Measurements from ENCODE around the gene PERCC1.

PERCC1 gene

GRCh38 chr16:1412847-1413246, 18.0 kb upstream of the PERCC1 start:
- DNase-seq (ENCODE audit: low spot score), result no peak

GRCh38 chr16:1413684-1414531, 17.0 kb upstream of the PERCC1 start:
- peak; percentile 16 for DNase-seq (ENCODE audit: low spot score)

- DNase-seq (ENCODE audit: low spot score), result peak; percentile 31
These were observed 16.2 kb upstream of the PERCC1 start, which contains the start of gene UNKL for GRCh38 chr16:1414532-1415260. Gene UNKL, minus strand, starts transcription at chr16:1414704. Its CDS starts 13 bp downstream, at chr16:1414691.

DNA sequence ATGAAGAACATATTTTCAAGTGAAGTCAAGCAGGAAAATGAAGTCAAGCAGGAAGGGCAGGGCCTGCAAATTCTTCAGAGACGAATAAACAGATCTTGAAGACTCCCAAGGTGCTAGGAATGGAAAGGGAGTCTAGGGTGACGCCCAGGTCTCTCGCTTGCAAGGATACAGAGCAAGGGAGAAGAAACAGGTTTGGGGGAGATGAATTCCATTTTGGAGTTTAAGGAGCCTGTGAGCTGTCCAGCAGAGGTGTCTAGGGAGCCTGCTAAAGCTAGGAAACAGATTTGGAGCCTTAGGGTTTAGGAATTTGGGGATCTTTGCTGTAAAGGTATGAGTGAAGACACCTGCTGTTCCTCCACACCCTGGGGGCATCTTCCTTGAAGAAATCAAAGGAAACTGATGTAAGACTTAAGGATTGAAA, 14.3 kb upstream of the PERCC1 start:
- no peak for DNase-seq (ENCODE audit: low spot score)

DNA sequence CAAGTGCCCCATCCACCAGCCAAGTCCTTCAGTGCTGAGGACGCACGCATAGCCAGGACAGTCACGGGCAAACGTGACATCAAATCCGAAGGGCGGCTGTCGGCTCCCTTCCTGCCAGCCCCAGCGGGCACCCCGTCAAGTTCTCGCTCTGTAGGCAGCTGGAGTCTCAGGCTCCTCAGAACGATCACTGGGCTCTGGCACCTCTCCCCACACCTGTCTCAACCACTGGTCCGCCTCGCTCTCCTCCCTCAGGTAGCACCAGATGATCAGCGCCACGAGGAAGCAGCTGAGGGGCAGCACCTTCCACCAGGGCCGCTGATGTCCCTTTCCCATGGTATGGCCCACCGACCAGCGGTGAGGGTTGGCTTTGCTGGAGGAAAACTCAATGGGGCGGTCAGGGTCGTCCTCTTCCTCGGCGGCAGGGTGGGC, 10.8 kb upstream of the PERCC1 start:
- no peak for DNase-seq (ENCODE audit: low spot score)

GRCh38 chr16:1422076-1422475, 8.8 kb upstream of the PERCC1 start:
- DNase-seq (ENCODE audit: low spot score), result no peak

DNA sequence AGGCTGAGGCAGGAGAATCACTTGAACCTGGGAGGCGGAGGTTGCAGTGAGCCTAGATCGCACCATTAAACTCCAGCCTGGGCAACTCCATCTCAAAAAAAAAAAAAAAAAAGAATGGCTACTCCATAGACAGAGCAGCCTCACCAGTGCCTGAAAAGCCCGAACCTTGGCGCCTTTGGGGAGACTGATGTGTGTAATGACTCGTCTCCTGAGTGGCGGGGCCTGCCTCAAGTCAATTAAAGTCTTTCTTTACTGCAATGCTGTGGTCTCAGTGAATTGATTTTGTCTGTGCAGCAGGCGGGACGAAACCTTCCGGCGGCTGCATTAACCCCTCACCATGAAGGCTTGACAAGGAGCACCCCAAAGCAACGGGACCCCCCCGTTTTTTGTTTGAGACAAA, 6.8 kb upstream of the PERCC1 start:
- no peak for DNase-seq (ENCODE audit: low spot score)

GRCh38 chr16:1425616-1426370, 5.1 kb upstream of the PERCC1 start:
- DNase-seq (ENCODE audit: low spot score), result no peak

DNA sequence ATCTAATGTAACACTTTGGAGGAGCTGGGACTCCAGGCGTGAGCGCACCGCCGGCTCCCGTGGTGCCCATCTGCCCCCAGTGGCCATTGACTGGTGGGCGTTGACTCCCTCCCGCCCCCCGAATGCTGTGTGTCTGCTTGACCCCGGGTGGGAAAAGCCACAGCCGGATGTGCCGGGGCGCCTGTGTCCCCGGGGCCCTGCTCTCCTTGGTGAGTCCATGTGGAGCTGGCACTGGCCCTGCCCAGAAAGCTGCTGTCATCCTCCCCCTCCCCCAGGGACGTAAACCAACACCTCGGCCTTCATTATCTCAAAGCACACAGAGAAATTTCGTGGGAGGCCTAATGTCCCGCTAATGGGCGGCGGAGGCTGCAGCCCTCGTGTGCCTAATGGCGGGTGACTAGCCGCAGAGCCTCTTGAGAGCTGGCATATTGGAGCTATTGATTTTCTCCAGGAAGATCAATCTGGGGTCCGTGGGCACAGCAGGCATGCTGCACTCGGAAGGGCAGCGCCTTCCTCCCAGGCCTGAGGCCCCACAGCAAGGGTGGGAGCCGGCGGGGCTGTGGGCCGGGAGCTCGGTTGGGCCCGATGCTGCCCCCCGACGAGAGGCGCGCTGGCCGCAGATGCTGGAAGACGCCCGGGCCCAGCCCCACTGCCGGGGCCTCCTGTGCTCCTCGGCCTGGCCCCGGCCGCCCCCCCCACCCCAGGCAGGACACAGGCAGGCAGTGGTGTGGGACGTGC, 4.0 kb upstream of the PERCC1 start:
- no peak for DNase-seq (ENCODE audit: low spot score)

GRCh38 chr16:1427473-1428461, 3.1 kb upstream of the PERCC1 start:
- DNase-seq (ENCODE audit: low spot score), result no peak

GRCh38 chr16:1428511-1428910, 2.4 kb upstream of the PERCC1 start:
- DNase-seq (ENCODE audit: low spot score), result no peak

GRCh38 chr16:1429012-1429411, 1.9 kb upstream of the PERCC1 start:
- DNase-seq (ENCODE audit: low spot score), result no peak

DNA sequence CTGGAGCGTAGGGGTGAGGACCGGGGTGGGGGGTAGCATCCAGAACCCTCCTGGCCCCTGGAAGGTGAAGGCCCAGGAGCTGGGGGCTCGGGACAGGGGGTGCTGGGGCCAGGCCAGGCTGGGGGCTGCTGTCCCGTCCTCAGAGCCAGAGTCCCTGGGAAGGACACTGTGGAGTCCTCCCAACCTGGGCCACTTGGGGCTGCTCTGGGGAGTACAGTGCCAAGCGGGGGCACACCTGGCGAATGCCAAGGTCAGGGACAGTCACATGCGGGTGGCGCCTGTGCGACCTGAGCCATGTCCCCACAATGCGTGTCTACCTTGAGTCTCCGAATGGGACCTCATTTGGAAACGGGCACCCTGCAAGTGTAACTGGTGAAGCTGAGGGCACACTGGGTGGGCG, 1.2 kb upstream of the PERCC1 start:
- no peak for DNase-seq (ENCODE audit: low spot score)

GRCh38 chr16:1430214-1430758, 592 bp upstream of the PERCC1 start:
- no peak for DNase-seq (ENCODE audit: low spot score)

- no peak for DNase-seq (ENCODE audit: low spot score)
These were observed 806 bp downstream of the PERCC1 start for GRCh38 chr16:1431497-1432270.

DNA sequence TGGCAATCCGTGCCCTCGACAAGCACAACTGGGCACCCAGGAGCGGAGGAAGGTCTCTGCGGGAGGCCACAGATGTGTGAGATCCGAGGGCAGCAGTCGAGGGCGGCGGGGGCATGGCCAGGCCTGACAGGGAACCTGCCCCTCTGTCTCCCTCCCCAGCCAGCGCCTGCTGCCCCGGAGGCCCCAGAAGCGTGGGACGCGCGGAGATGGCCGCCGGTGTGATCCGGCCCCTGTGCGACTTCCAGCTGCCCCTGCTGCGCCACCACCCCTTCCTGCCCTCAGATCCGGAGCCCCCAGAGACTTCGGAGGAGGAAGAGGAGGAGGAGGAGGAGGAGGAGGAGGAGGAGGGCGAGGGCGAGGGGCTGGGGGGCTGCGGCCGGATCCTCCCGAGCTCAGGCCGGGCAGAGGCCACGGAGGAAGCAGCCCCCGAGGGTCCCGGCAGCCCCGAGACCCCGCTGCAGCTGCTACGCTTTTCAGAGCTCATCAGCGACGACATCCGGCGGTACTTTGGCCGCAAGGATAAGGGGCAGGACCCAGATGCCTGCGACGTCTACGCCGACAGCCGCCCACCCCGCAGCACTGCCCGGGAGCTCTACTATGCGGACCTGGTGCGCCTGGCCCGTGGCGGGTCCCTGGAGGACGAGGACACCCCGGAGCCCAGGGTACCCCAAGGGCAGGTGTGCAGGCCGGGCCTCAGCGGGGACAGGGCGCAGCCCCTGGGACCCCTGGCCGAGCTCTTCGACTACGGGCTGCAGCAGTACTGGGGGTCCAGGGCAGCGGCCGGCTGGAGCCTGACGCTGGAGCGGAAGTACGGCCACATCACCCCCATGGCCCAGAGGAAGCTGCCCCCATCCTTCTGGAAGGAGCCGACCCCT, 1.7 kb downstream of the PERCC1 start:
- DNase-seq (ENCODE audit: low spot score), result no peak

DNA sequence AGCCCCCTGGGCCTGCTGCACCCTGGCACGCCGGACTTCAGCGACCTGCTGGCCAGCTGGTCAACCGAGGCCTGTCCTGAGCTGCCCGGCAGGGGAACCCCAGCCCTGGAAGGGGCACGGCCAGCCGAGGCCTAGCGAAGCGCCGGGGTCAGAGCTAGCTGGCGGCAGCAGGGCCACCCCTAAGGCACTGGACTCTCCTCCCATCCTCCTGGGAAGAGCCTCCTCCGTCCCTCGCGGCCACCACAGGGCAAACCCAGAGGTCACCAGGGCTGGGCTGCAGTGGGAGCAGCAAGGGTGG, 2.3 kb downstream of the PERCC1 start:
- DNase-seq (ENCODE audit: low spot score), result no peak

- DNase-seq (ENCODE audit: low spot score), result no peak
These were observed 2.9 kb downstream of the PERCC1 start for GRCh38 chr16:1433756-1434155.
